ENCODE measurements around the gene SLC12A8. TPM values are rescaled to one million over a fixed set of nuclear protein-coding genes. Genes with fewer than 3 reads are reported as not detected.

Gene SLC12A8
- total RNA-seq, 6 experiments from 2014 or later = 8.5 to 23.4 (median 20.3) TPM

DNA sequence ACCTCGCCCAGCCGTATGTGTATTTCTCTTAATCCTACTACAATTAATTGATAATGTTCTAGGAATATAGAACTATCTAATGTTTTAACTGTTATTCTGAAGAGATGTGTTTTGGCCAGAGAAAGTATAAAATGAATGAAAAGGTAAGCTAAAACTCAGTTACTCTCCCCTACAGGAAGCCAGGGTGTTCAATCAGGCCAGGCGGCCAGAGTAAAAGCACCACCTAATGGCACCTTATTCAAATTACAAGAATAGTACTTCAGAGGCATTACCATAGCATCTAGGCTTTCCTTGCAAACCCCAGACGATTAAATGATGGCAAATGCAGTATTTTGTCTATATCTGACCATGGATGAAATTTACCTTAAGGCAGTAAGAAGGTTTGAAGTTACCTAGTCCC, 10.4 kb downstream of the SLC12A8 start:
- H3K4me3 ChIP-seq = no peak overlapping the region
- ATAC-seq = peak in 3 of 4 donors; percentile 17 to 56 (median 33)
- H3K9me3 ChIP-seq = peaks cover 0 to 2% (median 0%) of the 10 kb centered on the region in 4 donors
- no peaks in the 10 kb centered on the region for H3K27me3 ChIP-seq
- H3K36me3 ChIP-seq = no peaks in the 10 kb centered on the region
- no peak for DNase-seq
- H3K27ac ChIP-seq = no peak overlapping the region
- intact Hi-C loops (cut with DNase I) = no loop called here
- WGBS (ENCODE audit: insufficient coverage, low coverage, low lambda C conversion rate, missing lambda C conversion rate) = 90% methylated on average over 4 of the region's 4 CpGs
- peaks cover 0 to 13% (median 0%) of the 10 kb centered on the region in 4 donors for H3K4me1 ChIP-seq
- TF ChIP-seq, protein P1, sequence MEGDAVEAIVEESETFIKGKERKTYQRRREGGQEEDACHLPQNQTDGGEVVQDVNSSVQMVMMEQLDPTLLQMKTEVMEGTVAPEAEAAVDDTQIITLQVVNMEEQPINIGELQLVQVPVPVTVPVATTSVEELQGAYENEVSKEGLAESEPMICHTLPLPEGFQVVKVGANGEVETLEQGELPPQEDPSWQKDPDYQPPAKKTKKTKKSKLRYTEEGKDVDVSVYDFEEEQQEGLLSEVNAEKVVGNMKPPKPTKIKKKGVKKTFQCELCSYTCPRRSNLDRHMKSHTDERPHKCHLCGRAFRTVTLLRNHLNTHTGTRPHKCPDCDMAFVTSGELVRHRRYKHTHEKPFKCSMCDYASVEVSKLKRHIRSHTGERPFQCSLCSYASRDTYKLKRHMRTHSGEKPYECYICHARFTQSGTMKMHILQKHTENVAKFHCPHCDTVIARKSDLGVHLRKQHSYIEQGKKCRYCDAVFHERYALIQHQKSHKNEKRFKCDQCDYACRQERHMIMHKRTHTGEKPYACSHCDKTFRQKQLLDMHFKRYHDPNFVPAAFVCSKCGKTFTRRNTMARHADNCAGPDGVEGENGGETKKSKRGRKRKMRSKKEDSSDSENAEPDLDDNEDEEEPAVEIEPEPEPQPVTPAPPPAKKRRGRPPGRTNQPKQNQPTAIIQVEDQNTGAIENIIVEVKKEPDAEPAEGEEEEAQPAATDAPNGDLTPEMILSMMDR (IDR thresholded peaks at IDR 0.05) = peak in 2 of 4 donors; percentile 9 to 34
- no peak for TF ChIP-seq POLR2A (IDR thresholded peaks at IDR 0.05)

DNA sequence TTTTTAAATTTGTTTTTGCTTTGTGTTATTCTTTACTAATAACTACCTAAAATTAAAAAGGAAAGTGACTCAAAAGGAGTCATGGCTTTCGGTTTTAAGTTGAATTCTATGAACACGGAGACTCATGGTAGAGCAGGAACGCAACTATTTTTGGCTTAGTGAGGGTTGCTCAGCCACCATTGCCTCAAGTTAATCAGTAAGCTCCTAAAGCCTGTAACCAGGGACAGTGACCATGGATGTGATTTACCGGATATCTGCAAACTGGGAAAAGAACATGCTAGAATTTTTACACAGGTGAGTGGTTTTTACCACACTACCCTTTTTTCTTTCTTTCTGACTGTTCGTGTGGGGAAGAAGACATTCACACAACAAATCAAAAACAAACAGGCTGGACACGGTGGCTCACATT, 11.8 kb downstream of the SLC12A8 start:
- TF ChIP-seq POLR2A (IDR thresholded peaks at IDR 0.05) = peak; percentile 25
- TF ChIP-seq, protein P1 (IDR thresholded peaks at IDR 0.05) = no peak
- H3K9me3 ChIP-seq = peaks cover 0 to 2% (median 0%) of the 10 kb centered on the region in 4 donors
- H3K4me1 ChIP-seq = no peaks in the 10 kb centered on the region
- WGBS (ENCODE audit: insufficient coverage, low coverage, low lambda C conversion rate, missing lambda C conversion rate) = 30% methylated on average over 6 of the region's 6 CpGs
- no peaks in the 10 kb centered on the region for H3K27me3 ChIP-seq
- ATAC-seq (peak; percentile 76 to 95 (median 88)), DNase-seq (no peak)
- peak overlapping the region; percentile 26 to 86 (median 65) for H3K27ac ChIP-seq
- H3K4me3 ChIP-seq = peak overlapping the region in 1 of 3 donors; percentile 13
- intact Hi-C loops (cut with DNase I) = no loop called here
- H3K36me3 ChIP-seq = no peaks in the 10 kb centered on the region

DNA sequence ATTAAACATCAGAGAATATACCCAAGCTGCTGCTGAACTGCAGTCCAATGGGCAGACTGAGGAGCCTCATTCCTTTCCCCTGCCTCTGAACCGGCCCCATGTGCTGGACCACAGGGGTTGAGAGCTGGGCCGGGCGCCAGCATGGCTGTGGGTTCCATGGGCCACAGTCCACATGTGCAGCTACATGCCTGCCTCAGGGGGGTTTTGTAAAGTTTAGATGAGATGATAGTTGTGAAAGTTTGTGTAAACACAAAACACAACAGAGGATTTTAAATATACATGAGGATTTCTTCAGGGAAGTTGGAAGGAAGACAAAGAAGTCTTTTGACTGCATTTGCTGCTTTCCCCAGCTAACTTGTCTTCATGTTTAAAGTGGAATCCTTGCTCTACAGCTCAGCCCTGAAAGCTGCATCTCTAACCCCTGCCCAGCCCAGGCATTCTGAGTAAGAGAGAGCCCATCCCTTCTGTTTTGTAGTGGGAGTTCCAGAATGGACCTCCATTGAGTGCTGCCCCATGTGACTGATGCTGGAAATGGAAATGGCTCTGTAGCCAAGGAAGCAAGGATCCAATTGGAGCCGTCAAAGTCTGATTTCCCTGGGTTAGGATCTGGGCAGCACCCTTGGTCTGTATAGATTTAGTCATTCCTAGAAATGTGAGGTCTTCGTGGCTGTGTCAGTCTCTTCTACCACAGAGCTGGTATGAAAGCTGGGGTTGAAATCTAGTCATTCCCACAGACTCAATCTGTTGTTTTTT, 17.5 kb downstream of the SLC12A8 start:
- H3K27ac ChIP-seq = no peak overlapping the region
- H3K4me1 ChIP-seq = no peaks in the 10 kb centered on the region
- no peaks in the 10 kb centered on the region for H3K27me3 ChIP-seq
- intact Hi-C loops (cut with DNase I) = no loop called here
- no peaks in the 10 kb centered on the region for H3K36me3 ChIP-seq
- no peak for DNase-seq
- 63% methylated on average over 3 of the region's 5 CpGs for WGBS (ENCODE audit: insufficient coverage, low coverage, low lambda C conversion rate, missing lambda C conversion rate)
- TF ChIP-seq, protein P1 (IDR thresholded peaks at IDR 0.05) = no peak
- no peak for TF ChIP-seq POLR2A (IDR thresholded peaks at IDR 0.05)
- H3K4me3 ChIP-seq = no peak overlapping the region
- ATAC-seq = peak in 2 of 4 donors; percentile 27 to 41
- H3K9me3 ChIP-seq = no peaks in the 10 kb centered on the region

DNA sequence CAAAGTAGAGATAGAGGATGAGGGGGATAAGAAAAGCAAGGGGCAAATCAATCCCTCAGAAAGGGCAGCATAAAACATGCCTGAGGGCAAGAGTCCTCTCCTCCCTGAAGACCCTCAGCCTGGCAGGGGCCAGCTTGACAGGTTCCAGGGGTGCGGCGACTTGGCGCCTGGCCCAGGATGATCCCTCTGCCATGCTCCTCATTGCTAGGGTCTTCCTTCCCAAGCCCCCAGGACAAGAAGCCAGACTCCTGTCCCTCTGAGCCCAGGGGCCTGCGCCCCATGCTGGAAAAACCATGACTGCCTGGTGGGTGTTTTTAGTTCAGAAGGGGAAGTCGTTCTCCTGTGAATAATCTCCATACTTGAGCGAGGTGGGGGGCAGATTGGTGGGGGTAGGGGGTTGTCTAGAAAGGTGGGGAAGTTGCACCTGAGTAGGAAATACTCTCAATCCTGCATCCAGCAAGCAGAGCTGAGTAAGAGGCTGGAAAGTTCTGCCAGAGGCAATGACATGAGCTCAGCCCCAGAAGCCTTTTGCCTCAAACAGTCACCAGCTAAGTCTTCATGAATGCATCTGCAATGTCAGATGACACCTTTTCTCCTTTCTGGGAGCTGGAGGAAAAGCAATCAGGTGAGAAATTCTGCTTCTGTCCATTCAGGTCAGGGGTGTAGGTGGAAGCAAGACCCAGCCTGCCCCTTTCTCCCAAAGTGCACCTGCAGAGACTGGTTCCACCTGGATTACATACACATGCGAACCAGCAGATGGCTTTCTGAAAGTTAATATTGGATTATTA, 18.3 kb downstream of the SLC12A8 start:
- Histone ChIP-seq H3K27me3 (no peaks in the 10 kb centered on the region), H3K4me3 (no peak overlapping the region), H3K4me1 (no peaks in the 10 kb centered on the region), H3K27ac (no peak overlapping the region), H3K9me3 (no peaks in the 10 kb centered on the region), H3K36me3 (no peaks in the 10 kb centered on the region)
- 68% methylated on average over 3 of the region's 7 CpGs for WGBS (ENCODE audit: insufficient coverage, low coverage, low lambda C conversion rate, missing lambda C conversion rate)
- no peak for ATAC-seq
- no peak for TF ChIP-seq POLR2A (IDR thresholded peaks at IDR 0.05)
- TF ChIP-seq, protein P1 (IDR thresholded peaks at IDR 0.05) = no peak
- intact Hi-C loops (cut with DNase I) = no loop called here
- DNase-seq = no peak

Measured in right lobe of liver (tissue), 6 donors.